ENCODE results near the gene WFDC1.

Gene WFDC1

DNA sequence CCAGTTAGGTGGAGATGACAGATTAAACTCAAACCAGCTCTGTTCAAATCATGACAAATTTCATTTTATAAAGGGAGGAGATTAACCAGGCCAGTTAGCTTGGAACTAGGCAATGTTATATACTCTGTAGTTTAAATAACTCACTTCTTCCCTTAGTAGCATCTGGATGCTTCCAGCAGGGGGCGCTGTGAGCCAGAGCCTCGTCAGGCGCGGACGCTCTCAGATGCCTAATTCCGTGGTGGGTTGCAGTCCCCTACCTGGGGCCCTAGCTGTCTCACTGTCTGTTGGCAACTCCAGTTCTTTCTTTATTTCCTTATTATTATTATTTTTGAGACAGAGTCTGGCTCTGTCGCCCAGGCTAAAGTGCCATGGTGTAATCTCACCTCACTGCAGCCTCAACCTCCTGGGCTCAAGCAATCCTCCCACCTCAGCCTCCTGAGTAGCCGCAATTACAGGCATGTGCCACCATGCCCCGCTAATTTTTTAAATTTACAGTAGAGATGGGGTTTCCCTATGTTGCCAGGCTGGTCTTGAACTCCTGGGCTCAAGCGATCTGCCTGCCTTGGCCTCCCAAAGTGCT, 17.3 kb upstream of the WFDC1 start:
- peak; percentile 80 for DNase-seq (ENCODE audit: low spot score)
- TF ChIP-seq, protein P1, sequence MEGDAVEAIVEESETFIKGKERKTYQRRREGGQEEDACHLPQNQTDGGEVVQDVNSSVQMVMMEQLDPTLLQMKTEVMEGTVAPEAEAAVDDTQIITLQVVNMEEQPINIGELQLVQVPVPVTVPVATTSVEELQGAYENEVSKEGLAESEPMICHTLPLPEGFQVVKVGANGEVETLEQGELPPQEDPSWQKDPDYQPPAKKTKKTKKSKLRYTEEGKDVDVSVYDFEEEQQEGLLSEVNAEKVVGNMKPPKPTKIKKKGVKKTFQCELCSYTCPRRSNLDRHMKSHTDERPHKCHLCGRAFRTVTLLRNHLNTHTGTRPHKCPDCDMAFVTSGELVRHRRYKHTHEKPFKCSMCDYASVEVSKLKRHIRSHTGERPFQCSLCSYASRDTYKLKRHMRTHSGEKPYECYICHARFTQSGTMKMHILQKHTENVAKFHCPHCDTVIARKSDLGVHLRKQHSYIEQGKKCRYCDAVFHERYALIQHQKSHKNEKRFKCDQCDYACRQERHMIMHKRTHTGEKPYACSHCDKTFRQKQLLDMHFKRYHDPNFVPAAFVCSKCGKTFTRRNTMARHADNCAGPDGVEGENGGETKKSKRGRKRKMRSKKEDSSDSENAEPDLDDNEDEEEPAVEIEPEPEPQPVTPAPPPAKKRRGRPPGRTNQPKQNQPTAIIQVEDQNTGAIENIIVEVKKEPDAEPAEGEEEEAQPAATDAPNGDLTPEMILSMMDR (IDR thresholded peaks at IDR 0.05; ENCODE audit: borderline replicate concordance, control extremely low read depth, extremely low read depth, insufficient read depth, missing control alignments), result peak; percentile 81
- in situ Hi-C loops (cut with MboI; ENCODE audit: low sequenced_read_pairs, unreplicated experiment), result loop anchor here (25.0 kb wide), 2 partner anchors 210 to 335 kb away; partner anchors contain the start of gene COTL1

- TF ChIP-seq, protein P1 (IDR thresholded peaks at IDR 0.05; ENCODE audit: borderline replicate concordance, control extremely low read depth, extremely low read depth, insufficient read depth, missing control alignments), result no peak
- DNase-seq (ENCODE audit: low spot score), result no peak
- in situ Hi-C loops (cut with MboI; ENCODE audit: low sequenced_read_pairs, unreplicated experiment), result loop anchor here (25.0 kb wide), 2 partner anchors 209 to 334 kb away; partner anchors contain the start of gene COTL1
These were observed 16.3 kb upstream of the WFDC1 start for GRCh38 chr16:84278333-84278732.

DNA sequence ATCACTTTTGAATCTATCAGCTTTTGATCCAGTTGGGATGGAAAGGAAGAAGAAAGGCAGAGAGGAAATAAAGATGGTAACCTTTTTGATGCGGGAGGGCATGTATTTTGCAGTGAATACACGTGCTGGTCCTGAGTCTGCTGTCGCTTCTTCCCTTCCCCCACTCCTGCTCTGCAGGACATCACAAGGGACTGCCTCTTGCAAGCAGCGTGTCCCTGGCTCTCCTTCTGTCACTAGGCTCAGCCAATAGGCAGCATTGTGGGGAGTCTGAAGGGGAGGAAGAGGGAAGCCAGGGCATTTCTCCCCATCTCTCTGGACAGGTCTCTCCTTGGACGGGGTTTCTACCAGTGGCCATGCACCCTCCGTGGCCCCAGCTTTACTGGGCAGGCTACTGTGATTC, 15.7 kb upstream of the WFDC1 start:
- TF ChIP-seq, protein P1 (IDR thresholded peaks at IDR 0.05; ENCODE audit: borderline replicate concordance, control extremely low read depth, extremely low read depth, insufficient read depth, missing control alignments), result no peak
- in situ Hi-C loops (cut with MboI; ENCODE audit: low sequenced_read_pairs, unreplicated experiment), result loop anchor here (25.0 kb wide), 2 partner anchors 208 to 333 kb away; partner anchors contain the start of gene COTL1
- DNase-seq (ENCODE audit: low spot score), result no peak

DNA sequence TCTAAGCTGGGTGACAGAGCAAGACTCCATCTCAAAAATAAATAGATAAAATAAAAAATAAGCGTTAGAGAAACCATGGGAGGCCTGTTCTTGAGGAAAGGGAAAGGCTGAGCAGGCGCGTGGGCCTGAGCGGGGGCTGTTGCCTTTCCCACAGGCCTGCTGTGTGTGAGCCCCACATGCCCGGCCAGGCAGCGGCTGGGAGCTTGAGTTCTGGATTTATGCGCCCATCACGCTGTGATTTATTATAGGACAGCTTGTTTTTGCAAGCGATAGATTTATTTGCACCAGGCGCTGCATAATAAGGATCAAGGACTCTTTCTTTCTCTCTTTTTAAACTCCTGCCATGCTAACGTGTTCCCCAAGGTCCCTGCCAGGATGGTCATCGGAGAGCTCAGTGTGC, 14.8 kb upstream of the WFDC1 start:
- in situ Hi-C loops (cut with MboI; ENCODE audit: low sequenced_read_pairs, unreplicated experiment), result loop anchor here (25.0 kb wide), 2 partner anchors 207 to 332 kb away; partner anchors contain the start of gene COTL1

GRCh38 chr16:84281074-84281473, 13.6 kb upstream of the WFDC1 start:
- TF ChIP-seq, protein P1 (IDR thresholded peaks at IDR 0.05; ENCODE audit: borderline replicate concordance, control extremely low read depth, extremely low read depth, insufficient read depth, missing control alignments), result no peak
- in situ Hi-C loops (cut with MboI; ENCODE audit: low sequenced_read_pairs, unreplicated experiment), result loop anchor here (25.0 kb wide), 2 partner anchors 206 to 331 kb away; partner anchors contain the start of gene COTL1
- DNase-seq (ENCODE audit: low spot score), result peak; percentile 50

More for the DNA sequence above, 14.8 kb upstream of the WFDC1 start:
- no peak for DNase-seq (ENCODE audit: low spot score)
- TF ChIP-seq, protein P1 (IDR thresholded peaks at IDR 0.05; ENCODE audit: borderline replicate concordance, control extremely low read depth, extremely low read depth, insufficient read depth, missing control alignments), result no peak

- TF ChIP-seq, protein P1 (IDR thresholded peaks at IDR 0.05; ENCODE audit: borderline replicate concordance, control extremely low read depth, extremely low read depth, insufficient read depth, missing control alignments), result no peak
- in situ Hi-C loops (cut with MboI; ENCODE audit: low sequenced_read_pairs, unreplicated experiment), result loop anchor here (25.0 kb wide), 2 partner anchors 205 to 330 kb away; partner anchors contain the start of gene COTL1
- no peak for DNase-seq (ENCODE audit: low spot score)
These were observed 12.1 kb upstream of the WFDC1 start for GRCh38 chr16:84282533-84282932.

Measured in GM13976 (cell line).